ENCODE data around the gene NDFIP2. TPM values are rescaled to one million over a fixed set of nuclear protein-coding genes. Genes with fewer than 3 reads are reported as not detected.

The NDFIP2 gene
- total and polyA plus RNA-seq, 10 of the 15 experiments (the other 5 are each of a cell fraction or from before 2014, with no cell fraction given): 17.9 to 57.2 (median 30.6) TPM

DNA sequence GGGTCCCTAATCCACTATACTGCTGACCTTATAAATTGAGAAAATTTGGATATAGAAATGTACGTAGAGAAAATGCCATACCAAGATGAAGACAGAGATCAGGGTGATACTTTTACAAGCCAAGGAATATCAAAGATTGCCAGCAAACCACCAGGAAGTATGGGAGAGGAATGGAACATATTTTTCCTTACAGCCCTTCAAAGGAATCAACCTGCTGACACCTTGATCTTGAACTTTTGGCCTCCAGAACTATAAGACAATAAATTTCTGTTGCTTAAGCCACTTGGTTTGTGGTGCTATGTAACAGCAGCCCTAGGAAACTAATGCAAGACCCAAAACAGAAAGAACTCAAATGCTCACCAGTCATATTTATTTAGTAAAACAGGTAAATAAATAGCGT is 10.3 kb upstream of the NDFIP2 start:
- Histone ChIP-seq H4K20me1 (ENCODE audit: control insufficient read depth, insufficient read depth) (no peaks in the 10 kb centered on the region), H3K4me2 (ENCODE audit: control insufficient read depth, insufficient read depth) (no peak overlapping the region), H3K4me3 (no peak overlapping the region), H3K27ac (ENCODE audit: control insufficient read depth, insufficient read depth) (no peak overlapping the region), H3K4me1 (ENCODE audit: control insufficient read depth, insufficient read depth, low read length) (peaks cover 6% of the 10 kb centered on the region; the same call in 1 of the 2 replicates), H2AFZ (ENCODE audit: control insufficient read depth, low read depth, low read length) (no peak overlapping the region), H3K9me3 (replicated peaks; ENCODE audit: control insufficient read depth, insufficient read depth, low read length) (no peaks in the 10 kb centered on the region), H3K79me2 (ENCODE audit: control insufficient read depth, insufficient read depth, low read length) (no peaks in the 10 kb centered on the region), H3K36me3 (ENCODE audit: control insufficient read depth in 2 of 2, insufficient read depth in 2 of 2, low read length in 1 of 2) (no peaks in the 10 kb centered on the region), H3K27me3 (replicated peaks in 1 of 2; ENCODE audit: control insufficient read depth in 2 of 2, insufficient read depth in 2 of 2, low read length in 1 of 2) (no peaks in the 10 kb centered on the region), H3K9ac (ENCODE audit: control insufficient read depth, insufficient read depth, low read length) (no peak overlapping the region)
- intact Hi-C loops (cut with micrococcal nuclease; ENCODE audit: unreplicated experiment) (no loop called here), in situ Hi-C loops (cut with MboI) (no loop called here)
- ChIA-PET RAD21 (ENCODE audit: unreplicated experiment) (no interaction called here), CTCF (no interaction called here), POLR2A (no interaction called here), SMC1A (ENCODE audit: uncharacterized antibody, unreplicated experiment) (interaction anchor here (1.2 kb wide), 1 partner anchor 11 kb away, joined by 6 read pairs; the partner anchor contains the start of gene NDFIP2)
- no peak for TF ChIP-seq GATAD2B (conservative IDR thresholded peaks at IDR 0.05; ENCODE audit: low read depth)
- no peak for TF ChIP-seq NFYB (IDR thresholded peaks at IDR 0.05; ENCODE audit: insufficient read depth, low read depth, low read length)
- no peak for TF ChIP-seq ATF7 (IDR thresholded peaks at IDR 0.05; ENCODE audit: low read depth)
- no peak for TF ChIP-seq CHD4 (IDR thresholded peaks at IDR 0.05)
- TF ChIP-seq NRF1 (conservative IDR thresholded peaks at IDR 0.05; ENCODE audit: low read depth, low read length): no peak
- TF ChIP-seq STAT1 (conservative IDR thresholded peaks at IDR 0.05): no peak
- TF ChIP-seq PBX3 (IDR thresholded peaks at IDR 0.05; ENCODE audit: insufficient replicate concordance, low read depth, low read length): no peak
- FAIRE-seq (no peak), ATAC-seq (no peak), DNase-seq (ENCODE audit: low read depth, low spot score) (no peak)
- no TSS peak for BruUV-seq (replicated peaks)
- 65% methylated on average over 2 of the region's 2 CpGs for WGBS (ENCODE audit: insufficient coverage, insufficient replicate concordance, low lambda C conversion rate, missing lambda C conversion rate)

GRCh38 chr13:79475569-79475968 is 5.4 kb upstream of the NDFIP2 start:
- Histone ChIP-seq H3K4me1 (ENCODE audit: control insufficient read depth, insufficient read depth, low read length) (no peaks in the 10 kb centered on the region), H3K27ac (ENCODE audit: control insufficient read depth, insufficient read depth) (no peak overlapping the region), H4K20me1 (ENCODE audit: control insufficient read depth, insufficient read depth) (no peaks in the 10 kb centered on the region), H3K4me2 (ENCODE audit: control insufficient read depth, insufficient read depth) (no peak overlapping the region), H3K27me3 (replicated peaks in 1 of 2; ENCODE audit: control insufficient read depth in 2 of 2, insufficient read depth in 2 of 2, low read length in 1 of 2) (no peaks in the 10 kb centered on the region), H3K36me3 (ENCODE audit: control insufficient read depth in 2 of 2, insufficient read depth in 2 of 2, low read length in 1 of 2) (no peaks in the 10 kb centered on the region), H2AFZ (ENCODE audit: control insufficient read depth, low read depth, low read length) (no peak overlapping the region), H3K79me2 (ENCODE audit: control insufficient read depth, insufficient read depth, low read length) (no peaks in the 10 kb centered on the region), H3K4me3 (no peak overlapping the region), H3K9me3 (replicated peaks; ENCODE audit: control insufficient read depth, insufficient read depth, low read length) (no peaks in the 10 kb centered on the region), H3K9ac (ENCODE audit: control insufficient read depth, insufficient read depth, low read length) (no peak overlapping the region)
- 56% methylated on average over 1 of the region's 1 CpG for WGBS (ENCODE audit: insufficient coverage, insufficient replicate concordance, low lambda C conversion rate, missing lambda C conversion rate)
- FAIRE-seq (no peak), DNase-seq (ENCODE audit: low read depth, low spot score) (no peak), ATAC-seq (no peak)
- intact Hi-C loops (cut with micrococcal nuclease; ENCODE audit: unreplicated experiment) (no loop called here), in situ Hi-C loops (cut with MboI) (no loop called here)
- ChIA-PET RAD21 (ENCODE audit: unreplicated experiment) (no interaction called here), POLR2A (no interaction called here), SMC1A (ENCODE audit: uncharacterized antibody, unreplicated experiment) (no interaction called here), CTCF (no interaction called here)
- BruUV-seq (replicated peaks): no TSS peak
- TF ChIP-seq PAX8 (IDR thresholded peaks at IDR 0.05) (no peak), RELA (IDR thresholded peaks at IDR 0.05; ENCODE audit: borderline replicate concordance, partially characterized antibody) (no peak), BCL11A (IDR thresholded peaks at IDR 0.05; ENCODE audit: low read depth, low read length) (no peak), RUNX3 (IDR thresholded peaks at IDR 0.05; ENCODE audit: low read length) (no peak), CREB1 (IDR thresholded peaks at IDR 0.05; ENCODE audit: low read depth) (no peak), KAT2A (conservative IDR thresholded peaks at IDR 0.05; ENCODE audit: control insufficient read depth, low read depth, low read length) (no peak), IKZF1 (conservative IDR thresholded peaks at IDR 0.05) (no peak), JUNB (IDR thresholded peaks at IDR 0.05) (no peak), NFIC (IDR thresholded peaks at IDR 0.05; ENCODE audit: low read depth, low read length) (no peak)
- TF ChIP-seq, protein P1, sequence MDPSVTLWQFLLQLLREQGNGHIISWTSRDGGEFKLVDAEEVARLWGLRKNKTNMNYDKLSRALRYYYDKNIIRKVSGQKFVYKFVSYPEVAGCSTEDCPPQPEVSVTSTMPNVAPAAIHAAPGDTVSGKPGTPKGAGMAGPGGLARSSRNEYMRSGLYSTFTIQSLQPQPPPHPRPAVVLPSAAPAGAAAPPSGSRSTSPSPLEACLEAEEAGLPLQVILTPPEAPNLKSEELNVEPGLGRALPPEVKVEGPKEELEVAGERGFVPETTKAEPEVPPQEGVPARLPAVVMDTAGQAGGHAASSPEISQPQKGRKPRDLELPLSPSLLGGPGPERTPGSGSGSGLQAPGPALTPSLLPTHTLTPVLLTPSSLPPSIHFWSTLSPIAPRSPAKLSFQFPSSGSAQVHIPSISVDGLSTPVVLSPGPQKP (IDR thresholded peaks at IDR 0.05; ENCODE audit: low read depth, low read length): no peak
- TF ChIP-seq, protein P2, sequence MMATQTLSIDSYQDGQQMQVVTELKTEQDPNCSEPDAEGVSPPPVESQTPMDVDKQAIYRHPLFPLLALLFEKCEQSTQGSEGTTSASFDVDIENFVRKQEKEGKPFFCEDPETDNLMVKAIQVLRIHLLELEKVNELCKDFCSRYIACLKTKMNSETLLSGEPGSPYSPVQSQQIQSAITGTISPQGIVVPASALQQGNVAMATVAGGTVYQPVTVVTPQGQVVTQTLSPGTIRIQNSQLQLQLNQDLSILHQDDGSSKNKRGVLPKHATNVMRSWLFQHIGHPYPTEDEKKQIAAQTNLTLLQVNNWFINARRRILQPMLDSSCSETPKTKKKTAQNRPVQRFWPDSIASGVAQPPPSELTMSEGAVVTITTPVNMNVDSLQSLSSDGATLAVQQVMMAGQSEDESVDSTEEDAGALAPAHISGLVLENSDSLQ (IDR thresholded peaks at IDR 0.05): no peak
